Smooth muscle cell (in vitro differentiated cells): ENCODE results near the gene TIRAP. TPM values are rescaled to one million over a fixed set of nuclear protein-coding genes. Genes with fewer than 3 reads are reported as not detected.

Source experiments
- DNase-seq: peaks from one replicate; lab custom pipeline; 2025; ENCODE audit not compliant: unreplicated experiment; lab: John Stamatoyannopoulos, UW
- H2AFZ ChIP-seq: fragments of 200-600 bp; sonication (generic); 2 replicates; pipeline ENCODE4 v1.6.0; 2016; ENCODE audit warnings: antibody characterized with exemption, low read depth, mild to moderate bottlenecking
- H3F3A ChIP-seq: fragments of 200-600 bp; sonication (generic); 2 replicates; pipeline ENCODE4 v1.6.0; 2017; ENCODE audit warnings: antibody characterized with exemption, low read depth
- H3K27ac ChIP-seq: fragments of 200-600 bp; sonication (generic); 2 replicates; pipeline ENCODE4 v1.5.1; 2016; ENCODE audit warnings: low read depth, mild to moderate bottlenecking
- H3K27me3 ChIP-seq: fragments of 200-600 bp; sonication (generic); 2 replicates; pipeline ENCODE4 v1.6.1; 2016; ENCODE audit warnings: low read depth, mild to moderate bottlenecking
- H3K36me3 ChIP-seq: fragments of 200-600 bp; sonication (generic); 2 replicates; pipeline ENCODE4 v1.5.1; 2016; ENCODE audit warnings: low read depth
- H3K4me1 ChIP-seq: fragments of 200-600 bp; sonication (generic); 2 replicates; pipeline ENCODE4 v1.5.1; 2016; ENCODE audit warnings: low read depth
- H3K4me2 ChIP-seq: fragments of 200-600 bp; sonication (generic); 2 replicates; pipeline ENCODE4 v1.6.0; 2016; ENCODE audit warnings: mild to moderate bottlenecking
- H3K4me3 ChIP-seq: fragments of 200-600 bp; sonication (generic); 2 replicates; pipeline ENCODE4 v1.5.1; 2016; ENCODE audit warnings: mild to moderate bottlenecking
- H3K79me2 ChIP-seq: fragments of 200-600 bp; sonication (generic); 2 replicates; pipeline ENCODE4 v1.6.0; 2016; ENCODE audit warnings: low read depth, mild to moderate bottlenecking
- H3K9ac ChIP-seq: fragments of 200-600 bp; sonication (generic); 2 replicates; pipeline ENCODE4 v1.6.0; 2016; ENCODE audit warnings: low read depth
- H3K9me3 ChIP-seq: fragments of 200-600 bp; sonication (generic); replicated peaks from 2 replicates; pipeline ENCODE4 v1.5.1; 2016; ENCODE audit warnings: low read depth
- H4K20me1 ChIP-seq: fragments of 200-600 bp; sonication (generic); 2 replicates; pipeline ENCODE4 v1.6.0; 2016; ENCODE audit warnings: low read depth
- CTCF ChIP-seq: fragments of 200-600 bp; sonication (generic); IDR thresholded peaks from 2 replicates; pipeline ENCODE4 v1.5.1; 2017; ENCODE audit warnings: borderline replicate concordance, mild to moderate bottlenecking, antibody characterized with exemption; ENCODE audit not compliant: insufficient read depth, poor library complexity, severe bottlenecking
- WGBS: methylation state at CpG from one replicate; pipeline ENCODE4 v1.1.7; 2016; ENCODE audit warnings: low lambda C conversion rate; 5-methylcytosine and 5-hydroxymethylcytosine counted together
- polyA plus RNA-seq: library from polyadenylated mRNA; unstranded; fragments of >200 nt; fragmentation: Nextera tagmentation; extraction: Ambion mirVana; gene quantifications from 2 replicates; pipeline ENCODE4 v1.2.1, GENCODE V29; 2016
- total RNA-seq: library from RNA; depleted of rRNA; stranded (reverse); fragments of >200 nt; gene quantifications from 2 replicates; pipeline ENCODE4 v1.2.3, GENCODE V29; 2014

Gene TIRAP
- total and polyA plus RNA-seq, 2 experiments from 2014 or later, result 2.9 to 3.7 TPM

- no peak overlapping the region for H3K4me3 ChIP-seq
- H3K9ac ChIP-seq, result no peak overlapping the region
- no peak overlapping the region for H3K27ac ChIP-seq
- H3K9me3 ChIP-seq, result no peaks in the 10 kb centered on the region
- H3K4me1 ChIP-seq, result peaks cover 14% of the 10 kb centered on the region
- H3K27me3 ChIP-seq, result no peaks in the 10 kb centered on the region
- peaks cover 3% of the 10 kb centered on the region for H4K20me1 ChIP-seq
- no peak for DNase-seq
- no peak overlapping the region for H2AFZ ChIP-seq
- peaks cover 4% of the 10 kb centered on the region for H3F3A ChIP-seq
- no peak overlapping the region for H3K4me2 ChIP-seq
- H3K36me3 ChIP-seq, result peaks cover 20% of the 10 kb centered on the region
- no peak for TF ChIP-seq CTCF
- H3K79me2 ChIP-seq, result peaks cover 37% of the 10 kb centered on the region
- WGBS, result 96% methylated on average over 8 of the region's 8 CpGs
Measured at GRCh38 chr11:126265811-126266210, 17.1 kb upstream of the TIRAP start.

- Histone ChIP-seq H3F3A (peaks cover 4% of the 10 kb centered on the region), H3K27ac (peak overlapping the region; percentile 88), H3K9ac (peak overlapping the region; percentile 93), H3K27me3 (no peaks in the 10 kb centered on the region), H3K4me2 (peak overlapping the region; percentile 86), H3K79me2 (peaks cover 37% of the 10 kb centered on the region), H3K36me3 (peaks cover 12% of the 10 kb centered on the region), H4K20me1 (peaks cover 3% of the 10 kb centered on the region), H2AFZ (no peak overlapping the region), H3K9me3 (no peaks in the 10 kb centered on the region), H3K4me3 (peak overlapping the region; percentile 83), H3K4me1 (peaks cover 14% of the 10 kb centered on the region)
- no peak for TF ChIP-seq CTCF
- 86% methylated on average over 6 of the region's 6 CpGs for WGBS
- DNase-seq, result no peak
Measured at GRCh38 chr11:126267650-126268049, 15.2 kb upstream of the TIRAP start.

- H3K4me3 ChIP-seq, result peak overlapping the region; percentile 83
- peak overlapping the region; percentile 88 for H3K27ac ChIP-seq
- no peak overlapping the region for H2AFZ ChIP-seq
- H4K20me1 ChIP-seq, result peaks cover 3% of the 10 kb centered on the region
- peaks cover 7% of the 10 kb centered on the region for H3K36me3 ChIP-seq
- no peak for DNase-seq
- no peaks in the 10 kb centered on the region for H3K9me3 ChIP-seq
- H3K9ac ChIP-seq, result peak overlapping the region; percentile 93
- H3K4me2 ChIP-seq, result peak overlapping the region; percentile 86
- peaks cover 37% of the 10 kb centered on the region for H3K79me2 ChIP-seq
- under 1% methylated on average over 21 of the region's 23 CpGs for WGBS
- no peaks in the 10 kb centered on the region for H3K27me3 ChIP-seq
- peaks cover 14% of the 10 kb centered on the region for H3K4me1 ChIP-seq
- no peak for TF ChIP-seq CTCF
- H3F3A ChIP-seq, result no peaks in the 10 kb centered on the region
Measured at GRCh38 chr11:126268361-126268707, 14.6 kb upstream of the TIRAP start.
